ENCODE data around the gene DPM2.
A peak's percentile ranks its signal among the peaks of the same experiment; 100 is the strongest.

Gene DPM2

GRCh38 chr9:127953768-127954505, 16.3 kb upstream of the DPM2 start:
- no peak for DNase-seq

- no peak for DNase-seq
These were observed 15.5 kb upstream of the DPM2 start for GRCh38 chr9:127953154-127953553.

- DNase-seq, result no peak
These were observed 13.0 kb upstream of the DPM2 start for GRCh38 chr9:127950513-127951289.

- no peak for DNase-seq
These were observed 12.3 kb upstream of the DPM2 start for GRCh38 chr9:127949827-127950512.

- no peak for DNase-seq
These were observed 10.4 kb upstream of the DPM2 start for GRCh38 chr9:127947841-127948710.

- DNase-seq, result no peak
These were observed 9.1 kb upstream of the DPM2 start for GRCh38 chr9:127946728-127947127.

- DNase-seq, result no peak
These were observed 8.3 kb upstream of the DPM2 start for GRCh38 chr9:127945942-127946341.

- no peak for DNase-seq
These were observed 7.7 kb upstream of the DPM2 start for GRCh38 chr9:127945338-127945737.

- DNase-seq, result no peak
These were observed 7.0 kb upstream of the DPM2 start for GRCh38 chr9:127944586-127945218.

- DNase-seq, result peak; percentile 77
These were observed 6.1 kb upstream of the DPM2 start for GRCh38 chr9:127943731-127944144.

- DNase-seq, result no peak
These were observed 5.5 kb upstream of the DPM2 start for GRCh38 chr9:127943011-127943662.

GRCh38 chr9:127942216-127943010, 4.8 kb upstream of the DPM2 start:
- peak; percentile 59 for DNase-seq

- no peak for DNase-seq
These were observed 4.2 kb upstream of the DPM2 start for GRCh38 chr9:127941961-127942215.

GRCh38 chr9:127941062-127941960, 3.7 kb upstream of the DPM2 start:
- no peak for DNase-seq

- no peak for DNase-seq
These were observed 2.9 kb upstream of the DPM2 start for GRCh38 chr9:127940593-127940992.

GRCh38 chr9:127938298-127938690, 640 bp upstream of the DPM2 start:
- no peak for DNase-seq

GRCh38 chr9:127937056-127937387, 632 bp downstream of the DPM2 start:
- DNase-seq, result no peak

GRCh38 chr9:127936347-127936852, 1.3 kb downstream of the DPM2 start:
- DNase-seq, result no peak

- DNase-seq, result no peak
These were observed 1.9 kb downstream of the DPM2 start for GRCh38 chr9:127935765-127936221.

GRCh38 chr9:127934986-127935385, 2.7 kb downstream of the DPM2 start:
- DNase-seq, result no peak

All from CD4-positive, alpha-beta T cell treated with Interleukin-10 for 1 hour (primary cell).